SK-N-SH treated with all-trans-retinoic acid at 6 μM for 48 hours (cell line): Measurements from ENCODE around the gene CACNA1C.

ENCODE experiments used
- ARNTL ChIP-seq: fragments of 450-650 bp; formaldehyde crosslinking; IDR thresholded peaks from 2 replicates; pipeline ENCODE4 v1.5.0; 2020; ENCODE audit warnings: low read depth, mild to moderate bottlenecking, moderate library complexity, borderline replicate concordance
- BACH2 ChIP-seq: fragments of 250-450 bp; sonication (Bioruptor Pico); IDR thresholded peaks from 2 replicates; pipeline ENCODE4 v1.9.0; 2021; ENCODE audit warnings: mild to moderate bottlenecking, borderline replicate concordance
- CSRNP3 ChIP-seq: fragments of 250-450 bp; sonication (Bioruptor Pico); IDR thresholded peaks from 2 replicates; pipeline ENCODE4 v1.5.1; 2021; ENCODE audit warnings: mild to moderate bottlenecking, moderate library complexity
- GLIS3 ChIP-seq: fragments of 250-450 bp; sonication (Bioruptor Pico); IDR thresholded peaks from 2 replicates; pipeline ENCODE4 v1.5.0; 2020; ENCODE audit warnings: mild to moderate bottlenecking, moderate library complexity
- POU6F1 ChIP-seq: fragments of 250-450 bp; sonication (Bioruptor Pico); IDR thresholded peaks from 2 replicates; pipeline ENCODE4 v1.8.0; 2021; ENCODE audit warnings: low read depth, mild to moderate bottlenecking, moderate library complexity, borderline replicate concordance
- PPARA ChIP-seq: fragments of 250-450 bp; sonication (Bioruptor Pico); IDR thresholded peaks from 2 replicates; pipeline ENCODE4 v1.5.0; 2020; ENCODE audit warnings: mild to moderate bottlenecking, borderline replicate concordance
- RARB ChIP-seq: fragments of 250-450 bp; sonication (Bioruptor Pico); IDR thresholded peaks from 2 replicates; pipeline ENCODE4 v1.8.0; 2021; ENCODE audit warnings: mild to moderate bottlenecking, moderate library complexity
- TCF4 ChIP-seq: fragments of 250-450 bp; sonication (Bioruptor Pico); IDR thresholded peaks from 2 replicates; pipeline ENCODE4 v1.8.0; 2021; ENCODE audit warnings: mild to moderate bottlenecking, moderate library complexity, borderline replicate concordance
- TOX ChIP-seq: fragments of 250-450 bp; sonication (Bioruptor Pico); IDR thresholded peaks from 2 replicates; pipeline ENCODE4 v1.8.0; 2021; ENCODE audit warnings: mild to moderate bottlenecking, moderate library complexity, borderline replicate concordance
- ZC3H10 ChIP-seq: fragments of 250-450 bp; sonication (Bioruptor Pico); IDR thresholded peaks from 2 replicates; pipeline ENCODE4 v1.5.1; 2021; ENCODE audit warnings: mild to moderate bottlenecking, moderate library complexity
- ZFP3 ChIP-seq: fragments of 250-450 bp; sonication (Bioruptor Pico); IDR thresholded peaks from 2 replicates; pipeline ENCODE4 v1.5.0; 2020; ENCODE audit warnings: mild to moderate bottlenecking, moderate library complexity
- ZFP30 ChIP-seq: fragments of 450-650 bp; formaldehyde crosslinking; IDR thresholded peaks from 2 replicates; pipeline ENCODE4 v1.5.0; 2022; ENCODE audit warnings: mild to moderate bottlenecking, moderate library complexity
- ZNF70 ChIP-seq: fragments of 450-650 bp; formaldehyde crosslinking; IDR thresholded peaks from 2 replicates; pipeline ENCODE4 v1.5.0; 2020; ENCODE audit warnings: mild to moderate bottlenecking, moderate library complexity
- TF ChIP-seq, protein P1 (sequence below): fragments of 250-450 bp; sonication (Bioruptor Pico); IDR thresholded peaks from 2 replicates; pipeline ENCODE4 v1.8.0; 2020; ENCODE audit warnings: mild to moderate bottlenecking, moderate library complexity, borderline replicate concordance

- TF ChIP-seq POU6F1 (CRISPR knock-in tag), result no peak
- TF ChIP-seq ZNF70 (CRISPR knock-in tag), result no peak
- TF ChIP-seq ZFP30 (CRISPR knock-in tag), result no peak
- TF ChIP-seq, protein P1, sequence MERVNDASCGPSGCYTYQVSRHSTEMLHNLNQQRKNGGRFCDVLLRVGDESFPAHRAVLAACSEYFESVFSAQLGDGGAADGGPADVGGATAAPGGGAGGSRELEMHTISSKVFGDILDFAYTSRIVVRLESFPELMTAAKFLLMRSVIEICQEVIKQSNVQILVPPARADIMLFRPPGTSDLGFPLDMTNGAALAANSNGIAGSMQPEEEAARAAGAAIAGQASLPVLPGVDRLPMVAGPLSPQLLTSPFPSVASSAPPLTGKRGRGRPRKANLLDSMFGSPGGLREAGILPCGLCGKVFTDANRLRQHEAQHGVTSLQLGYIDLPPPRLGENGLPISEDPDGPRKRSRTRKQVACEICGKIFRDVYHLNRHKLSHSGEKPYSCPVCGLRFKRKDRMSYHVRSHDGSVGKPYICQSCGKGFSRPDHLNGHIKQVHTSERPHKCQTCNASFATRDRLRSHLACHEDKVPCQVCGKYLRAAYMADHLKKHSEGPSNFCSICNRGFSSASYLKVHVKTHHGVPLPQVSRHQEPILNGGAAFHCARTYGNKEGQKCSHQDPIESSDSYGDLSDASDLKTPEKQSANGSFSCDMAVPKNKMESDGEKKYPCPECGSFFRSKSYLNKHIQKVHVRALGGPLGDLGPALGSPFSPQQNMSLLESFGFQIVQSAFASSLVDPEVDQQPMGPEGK (CRISPR knock-in tag), result no peak
- TF ChIP-seq GLIS3 (CRISPR knock-in tag), result no peak
- no peak for TF ChIP-seq TCF4
- no peak for TF ChIP-seq ARNTL
- no peak for TF ChIP-seq CSRNP3 (CRISPR knock-in tag)
- no peak for TF ChIP-seq ZFP3 (CRISPR knock-in tag)
- TF ChIP-seq RARB, result no peak
- no peak for TF ChIP-seq BACH2
- TF ChIP-seq TOX (CRISPR knock-in tag), result no peak
- no peak for TF ChIP-seq PPARA (CRISPR knock-in tag)
- no peak for TF ChIP-seq ZC3H10 (CRISPR knock-in tag)
These were observed 127.4 kb downstream of the CACNA1C start for GRCh38 chr12:2179953-2180736.
